DOHH2 (cell line): ENCODE measurements around the gene KIRREL3.

ENCODE experiments used
- H3F3A ChIP-seq: fragments of 200-600 bp; sonication (generic), shearing (Covaris generic); 2 replicates; pipeline ENCODE4 v1.6.0; 2016; ENCODE audit warnings: antibody characterized with exemption, mild to moderate bottlenecking; ENCODE audit not compliant: control insufficient read depth, insufficient read depth
- H3K27ac ChIP-seq: fragments of 200-600 bp; sonication (generic); 2 replicates; pipeline ENCODE4 v1.5.1; 2014; ENCODE audit warnings: low read depth, mild to moderate bottlenecking, low read length, moderate library complexity
- H3K27me3 ChIP-seq: fragments of 200-600 bp; sonication (generic); 2 replicates; pipeline ENCODE4 v1.6.1; 2014; ENCODE audit warnings: mild to moderate bottlenecking, low read length, mixed read lengths; ENCODE audit not compliant: control insufficient read depth
- H3K36me3 ChIP-seq: fragments of 200-600 bp; sonication (generic); 2 replicates; pipeline ENCODE4 v1.6.1; 2014; ENCODE audit warnings: mild to moderate bottlenecking, low read length, moderate library complexity, mixed read lengths; ENCODE audit not compliant: control insufficient read depth
- H3K4me1 ChIP-seq: fragments of 200-600 bp; sonication (generic); 2 replicates; pipeline ENCODE4 v1.6.1; 2014; ENCODE audit warnings: mild to moderate bottlenecking, low read length, mixed read lengths; ENCODE audit not compliant: control insufficient read depth
- H3K4me2 ChIP-seq: fragments of 200-600 bp; sonication (generic); 2 replicates; pipeline ENCODE4 v1.6.0; 2014; ENCODE audit warnings: mild to moderate bottlenecking, low read length, moderate library complexity
- H3K4me3 ChIP-seq: fragments of 200-600 bp; sonication (generic); 2 replicates; pipeline ENCODE4 v1.5.1; 2014; ENCODE audit warnings: mild to moderate bottlenecking, low read length, mixed read lengths
- H3K79me2 ChIP-seq: fragments of 200-600 bp; sonication (generic); 2 replicates; pipeline ENCODE4 v1.6.1; 2014; ENCODE audit warnings: mild to moderate bottlenecking, low read length, mixed read lengths; ENCODE audit not compliant: control insufficient read depth
- H3K9me2 ChIP-seq: fragments of 200-600 bp; sonication (generic); replicated peaks from 2 replicates; pipeline ENCODE4 v1.6.1; 2014; ENCODE audit warnings: mild to moderate bottlenecking, low read length, mixed read lengths; ENCODE audit not compliant: control insufficient read depth
- H3K9me3 ChIP-seq: fragments of 200-600 bp; sonication (generic); 2 replicates; pipeline ENCODE4 v1.6.1; 2014; ENCODE audit warnings: antibody characterized with exemption, low read length, mixed read lengths; ENCODE audit not compliant: control insufficient read depth, insufficient read depth
- H4K20me1 ChIP-seq: fragments of 200-600 bp; sonication (generic); 2 replicates; pipeline ENCODE4 v1.6.0; 2014; ENCODE audit warnings: low read depth, mild to moderate bottlenecking, antibody characterized with exemption, low read length, moderate library complexity; ENCODE audit not compliant: control insufficient read depth, insufficient read depth
- EZH2phosphoT487 ChIP-seq: fragments of 200-600 bp; sonication (generic); IDR thresholded peaks from 2 replicates; pipeline ENCODE4 v1.6.1; 2017; ENCODE audit warnings: borderline replicate concordance, mild to moderate bottlenecking, antibody characterized with exemption, low read length, moderate library complexity, mixed read lengths
- TF ChIP-seq, protein P1 (sequence below): fragments of 200-600 bp; sonication (generic); IDR thresholded peaks from one replicate; pipeline ENCODE4 v1.5.1; 2014; ENCODE audit warnings: antibody characterized with exemption, mild to moderate bottlenecking, low read depth, low read length; ENCODE audit not compliant: poor library complexity, severe bottlenecking

KIRREL3 gene

DNA sequence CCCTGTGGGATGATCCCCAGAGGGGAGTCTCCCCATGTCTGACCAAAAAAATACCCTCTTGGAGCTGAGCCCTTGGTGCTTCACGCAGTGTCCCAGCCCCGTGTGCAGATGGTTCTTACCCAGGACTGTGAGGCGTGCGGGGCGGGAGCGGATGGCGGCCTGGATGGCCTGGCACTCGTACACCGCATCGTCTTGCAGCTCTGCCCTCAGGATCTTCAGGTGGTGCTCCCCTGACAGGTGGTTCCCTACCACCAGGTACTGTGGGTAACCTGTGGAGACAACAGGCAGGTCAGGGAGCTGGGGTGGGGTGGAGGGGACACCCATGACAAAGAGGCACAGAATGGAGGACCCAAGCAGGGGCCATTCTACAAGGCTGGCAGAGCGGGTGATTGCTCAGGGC is 479.4 kb downstream of the KIRREL3 start:
- H4K20me1 ChIP-seq = no peaks in the 10 kb centered on the region
- no peaks in the 10 kb centered on the region for H3K4me1 ChIP-seq
- no peak for TF ChIP-seq EZH2phosphoT487
- TF ChIP-seq, protein P1, sequence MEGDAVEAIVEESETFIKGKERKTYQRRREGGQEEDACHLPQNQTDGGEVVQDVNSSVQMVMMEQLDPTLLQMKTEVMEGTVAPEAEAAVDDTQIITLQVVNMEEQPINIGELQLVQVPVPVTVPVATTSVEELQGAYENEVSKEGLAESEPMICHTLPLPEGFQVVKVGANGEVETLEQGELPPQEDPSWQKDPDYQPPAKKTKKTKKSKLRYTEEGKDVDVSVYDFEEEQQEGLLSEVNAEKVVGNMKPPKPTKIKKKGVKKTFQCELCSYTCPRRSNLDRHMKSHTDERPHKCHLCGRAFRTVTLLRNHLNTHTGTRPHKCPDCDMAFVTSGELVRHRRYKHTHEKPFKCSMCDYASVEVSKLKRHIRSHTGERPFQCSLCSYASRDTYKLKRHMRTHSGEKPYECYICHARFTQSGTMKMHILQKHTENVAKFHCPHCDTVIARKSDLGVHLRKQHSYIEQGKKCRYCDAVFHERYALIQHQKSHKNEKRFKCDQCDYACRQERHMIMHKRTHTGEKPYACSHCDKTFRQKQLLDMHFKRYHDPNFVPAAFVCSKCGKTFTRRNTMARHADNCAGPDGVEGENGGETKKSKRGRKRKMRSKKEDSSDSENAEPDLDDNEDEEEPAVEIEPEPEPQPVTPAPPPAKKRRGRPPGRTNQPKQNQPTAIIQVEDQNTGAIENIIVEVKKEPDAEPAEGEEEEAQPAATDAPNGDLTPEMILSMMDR = no peak
- H3K27ac ChIP-seq = no peak overlapping the region
- no peaks in the 10 kb centered on the region for H3K36me3 ChIP-seq
- no peaks in the 10 kb centered on the region for H3F3A ChIP-seq
- H3K27me3 ChIP-seq = no peaks in the 10 kb centered on the region
- no peak overlapping the region for H3K4me2 ChIP-seq
- H3K9me3 ChIP-seq = no peaks in the 10 kb centered on the region
- no peaks in the 10 kb centered on the region for H3K79me2 ChIP-seq
- no peak overlapping the region for H3K4me3 ChIP-seq
- H3K9me2 ChIP-seq = no peaks in the 10 kb centered on the region

GRCh38 chr11:126519764-126520734 is 480.5 kb downstream of the KIRREL3 start:
- H3K4me2 ChIP-seq = no peak overlapping the region
- H3K4me3 ChIP-seq = no peak overlapping the region
- TF ChIP-seq EZH2phosphoT487 = no peak
- TF ChIP-seq, protein P1 = no peak
- H3F3A ChIP-seq = no peaks in the 10 kb centered on the region
- H4K20me1 ChIP-seq = no peaks in the 10 kb centered on the region
- H3K9me3 ChIP-seq = no peaks in the 10 kb centered on the region
- no peaks in the 10 kb centered on the region for H3K9me2 ChIP-seq
- no peaks in the 10 kb centered on the region; the same call in 1 of the 2 replicates for H3K27me3 ChIP-seq
- no peaks in the 10 kb centered on the region for H3K4me1 ChIP-seq
- H3K27ac ChIP-seq = no peak overlapping the region
- no peaks in the 10 kb centered on the region for H3K36me3 ChIP-seq
- H3K79me2 ChIP-seq = no peaks in the 10 kb centered on the region

DNA sequence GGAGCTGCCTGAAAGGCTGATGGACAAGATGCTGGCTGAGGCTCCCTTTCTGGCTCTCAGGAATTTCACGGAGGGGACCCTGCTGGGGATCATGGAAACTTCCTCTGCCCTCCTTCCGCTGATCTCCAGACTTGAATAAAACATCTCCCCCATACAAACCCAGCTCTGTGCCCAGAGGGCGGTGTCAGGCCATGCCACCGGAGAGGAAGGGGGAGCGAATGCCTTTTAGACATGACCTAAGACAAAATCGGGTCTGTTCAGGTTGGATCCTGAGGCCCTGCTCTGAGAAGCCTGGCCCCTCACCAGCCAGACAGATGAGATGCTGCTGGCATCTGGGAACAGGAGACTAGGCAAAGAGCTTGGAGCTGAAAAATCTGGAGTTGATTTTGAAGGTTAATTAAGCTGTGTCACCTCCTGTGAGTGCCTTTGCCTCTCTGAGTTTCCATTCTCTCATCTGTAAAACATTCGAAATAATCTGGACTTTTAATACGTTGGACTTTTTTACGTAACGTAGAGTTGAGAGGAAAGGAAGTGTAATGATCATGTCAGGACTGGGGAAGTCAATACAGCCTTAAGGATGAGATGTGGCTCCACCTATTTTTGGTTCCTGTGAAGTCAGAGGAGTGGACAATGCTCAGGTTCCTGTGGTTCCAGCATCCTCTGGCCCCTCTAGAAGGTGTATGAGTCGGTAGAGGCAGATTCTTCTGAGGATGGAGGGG is 481.4 kb downstream of the KIRREL3 start:
- H3K4me2 ChIP-seq = no peak overlapping the region
- no peaks in the 10 kb centered on the region for H3K36me3 ChIP-seq
- no peaks in the 10 kb centered on the region for H3K9me3 ChIP-seq
- no peaks in the 10 kb centered on the region; the same call in 1 of the 2 replicates for H3K27me3 ChIP-seq
- no peak overlapping the region for H3K27ac ChIP-seq
- no peaks in the 10 kb centered on the region for H4K20me1 ChIP-seq
- no peaks in the 10 kb centered on the region for H3K4me1 ChIP-seq
- H3F3A ChIP-seq = no peaks in the 10 kb centered on the region
- no peaks in the 10 kb centered on the region for H3K9me2 ChIP-seq
- no peak overlapping the region for H3K4me3 ChIP-seq
- TF ChIP-seq, protein P1 = no peak
- TF ChIP-seq EZH2phosphoT487 = no peak
- H3K79me2 ChIP-seq = no peaks in the 10 kb centered on the region
